ENCODE measurements around the gene FRYL. TPM values are rescaled to one million over a fixed set of nuclear protein-coding genes. Genes with fewer than 3 reads are reported as not detected.
"Not testable (repeated sequence)": the region's sequence is repeated elsewhere in the genome, so short reads cannot be mapped to it uniquely, and the experiment has no call there.

The FRYL gene
- total RNA-seq, 4 donors from 2014 or later: 43.2 to 92.5 (median 62.1) TPM

GRCh38 chr4:48467442-48467841 is 312.6 kb downstream of the FRYL start:
- Histone ChIP-seq H3K27me3 (no peaks in the 10 kb centered on the region), H3K4me3 (no peak overlapping the region), H3K4me1 (no peaks in the 10 kb centered on the region), H3K36me3 (no peaks in the 10 kb centered on the region), H3K27ac (no peak overlapping the region), H3K9me3 (peaks cover 0 to 7% (median 0%) of the 10 kb centered on the region in 3 donors)
- WGBS, 2 donors (ENCODE audit: low coverage in 1 of 2): 39 to 41% methylated on average over 2 of the region's 2 CpGs
- TF ChIP-seq POLR2AphosphoS5 (IDR thresholded peaks at IDR 0.05) (no peak), POLR2A (IDR thresholded peaks at IDR 0.05) (no peak), CTCF (IDR thresholded peaks at IDR 0.05) (no peak), EP300 (IDR thresholded peaks at IDR 0.05) (no peak)
- ATAC-seq: no peak

- Histone ChIP-seq H3K27ac (no peak overlapping the region), H3K36me3 (no peaks in the 10 kb centered on the region), H3K9me3 (peaks cover 0 to 7% (median 0%) of the 10 kb centered on the region in 3 donors), H3K4me1 (no peaks in the 10 kb centered on the region), H3K27me3 (no peaks in the 10 kb centered on the region), H3K4me3 (no peak overlapping the region)
- TF ChIP-seq POLR2AphosphoS5 (IDR thresholded peaks at IDR 0.05) (no peak), POLR2A (IDR thresholded peaks at IDR 0.05) (no peak), CTCF (IDR thresholded peaks at IDR 0.05) (no peak), EP300 (IDR thresholded peaks at IDR 0.05) (no peak)
- 14 to 30% methylated on average over 5 of the region's 5 CpGs for WGBS, 2 donors (ENCODE audit: low coverage in 1 of 2)
- no peak for ATAC-seq
Measured at GRCh38 chr4:48462363-48462762, 317.7 kb downstream of the FRYL start.

GRCh38 chr4:48461000-48461399 is 319.1 kb downstream of the FRYL start:
- no peak for TF ChIP-seq CTCF (IDR thresholded peaks at IDR 0.05)
- TF ChIP-seq EP300 (IDR thresholded peaks at IDR 0.05): no peak
- no peak for TF ChIP-seq POLR2AphosphoS5 (IDR thresholded peaks at IDR 0.05)
- TF ChIP-seq POLR2A (IDR thresholded peaks at IDR 0.05): no peak
- Histone ChIP-seq H3K4me1 (no peaks in the 10 kb centered on the region), H3K4me3 (no peak overlapping the region), H3K36me3 (no peaks in the 10 kb centered on the region), H3K27ac (no peak overlapping the region), H3K9me3 (peaks cover 0 to 7% (median 0%) of the 10 kb centered on the region in 3 donors), H3K27me3 (no peaks in the 10 kb centered on the region)
- no peak for ATAC-seq

- WGBS, 2 donors (ENCODE audit: low coverage in 1 of 2): 72% methylated on average over 2 of the region's 2 CpGs; no CpG with 5 or more reads in 1 of the 2 donors
- Histone ChIP-seq H3K4me3 (no peak overlapping the region), H3K27ac (no peak overlapping the region), H3K9me3 (no peaks in the 10 kb centered on the region), H3K4me1 (no peaks in the 10 kb centered on the region), H3K27me3 (no peaks in the 10 kb centered on the region), H3K36me3 (no peaks in the 10 kb centered on the region)
- TF ChIP-seq EP300 (IDR thresholded peaks at IDR 0.05): no peak
- no peak for TF ChIP-seq CTCF (IDR thresholded peaks at IDR 0.05)
- ATAC-seq: no peak
Measured at GRCh38 chr4:48454591-48454990, 325.5 kb downstream of the FRYL start.

- 82 to 85% methylated on average over 3 of the region's 3 CpGs for whole genome bisulfite sequencing, 2 donors (ENCODE audit: low coverage in 1 of 2)
- not testable (repeated sequence) for H3K4me3 ChIP-seq, ATAC-seq, H3K36me3 ChIP-seq, H3K27me3 ChIP-seq, H3K27ac ChIP-seq, H3K9me3 ChIP-seq, H3K4me1 ChIP-seq
Measured at GRCh38 chr4:48451656-48452055, 328.4 kb downstream of the FRYL start.

- H3K4me3 ChIP-seq: no peak overlapping the region
- 85 to 89% methylated on average over 2 to 3 of the region's 3 CpGs for WGBS, 2 donors (ENCODE audit: low coverage in 1 of 2)
- H3K27me3 ChIP-seq: no peaks in the 10 kb centered on the region
- TF ChIP-seq EP300 (IDR thresholded peaks at IDR 0.05): no peak
- TF ChIP-seq POLR2A (IDR thresholded peaks at IDR 0.05): no peak
- TF ChIP-seq POLR2AphosphoS5 (IDR thresholded peaks at IDR 0.05): no peak
- TF ChIP-seq CTCF (IDR thresholded peaks at IDR 0.05): no peak
- H3K36me3 ChIP-seq: no peaks in the 10 kb centered on the region
- H3K27ac ChIP-seq: no peak overlapping the region
- no peak for ATAC-seq
- H3K4me1 ChIP-seq: no peaks in the 10 kb centered on the region
- H3K9me3 ChIP-seq: no peaks in the 10 kb centered on the region
Measured at GRCh38 chr4:48450740-48451139, 329.3 kb downstream of the FRYL start.
